NCI-H1436 (cell line): ENCODE measurements around the gene TUBA3D.
"Not testable (repeated sequence)": the region's sequence is repeated elsewhere in the genome, so short reads cannot be mapped to it uniquely, and the experiment has no call there.

Experiments
- DNase-seq: peaks from one replicate; lab custom pipeline; 2025; lab: John Stamatoyannopoulos, UW

TUBA3D gene

DNA sequence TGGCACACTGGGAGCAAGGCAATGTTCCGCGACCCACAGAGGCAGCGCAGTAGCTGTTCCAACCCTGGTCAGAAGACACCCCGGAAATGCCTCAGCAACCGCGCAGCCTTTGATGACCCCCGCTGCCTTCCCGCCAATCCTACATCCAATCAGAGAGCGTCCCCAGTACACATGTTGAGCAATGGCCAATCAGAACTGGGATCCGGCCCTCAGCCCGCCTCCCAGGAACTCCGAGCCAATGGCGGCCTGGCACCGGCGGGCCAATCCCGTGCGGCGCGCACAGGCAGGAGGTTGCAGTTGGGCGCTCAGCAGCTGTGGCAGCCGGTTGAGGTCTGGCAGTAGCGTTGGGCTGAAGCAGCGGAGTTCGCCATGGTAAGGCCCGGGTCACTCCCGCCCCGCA lies at the start of gene TUBA3D:
Gene TUBA3D, plus strand, starts transcription at position 289 of the 400 bp plus-strand sequence. Its CDS starts 81 bp downstream, at position 370.
- no peak for DNase-seq

DNA sequence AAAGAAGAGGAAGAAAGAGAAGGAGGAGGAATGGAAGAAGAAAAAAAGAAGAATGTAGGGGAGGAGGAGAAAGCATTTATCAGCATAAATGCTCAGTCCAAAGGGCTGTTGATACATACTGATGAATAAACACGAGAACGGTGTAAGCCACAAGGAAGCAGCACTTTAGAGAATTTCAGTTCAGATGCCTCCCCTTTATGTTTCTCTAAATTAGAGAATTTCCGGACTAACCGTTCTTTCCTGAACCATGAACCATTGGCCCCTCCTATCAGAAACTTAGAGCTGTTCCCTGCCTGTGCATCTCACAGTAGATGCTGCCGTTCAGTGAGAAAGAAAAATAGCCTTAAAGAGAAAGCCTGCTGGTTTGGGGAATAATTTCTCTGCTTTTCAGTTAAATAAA lies 49.2 kb upstream of the TUBA3D start:
- no peak for DNase-seq

DNA sequence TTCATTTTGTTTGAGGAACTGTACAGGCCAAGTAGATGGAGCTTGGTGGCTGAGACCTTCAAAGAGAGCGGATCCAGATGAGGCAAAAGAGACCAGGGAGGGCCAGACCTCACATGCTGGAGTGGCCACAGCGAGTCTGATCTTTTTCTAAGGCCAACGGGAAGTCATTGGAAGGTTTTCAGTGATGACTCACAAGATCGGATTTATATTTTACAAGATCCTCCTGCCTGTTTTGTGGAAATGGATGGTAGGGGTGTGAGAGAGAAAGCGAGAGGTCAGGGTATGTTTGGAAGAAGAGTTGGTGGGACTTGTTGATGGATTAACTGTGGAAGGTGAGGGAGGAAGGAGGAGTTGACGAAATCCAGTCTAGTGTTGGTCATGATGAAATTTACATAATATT lies 44.6 kb upstream of the TUBA3D start:
- DNase-seq: no peak

DNA sequence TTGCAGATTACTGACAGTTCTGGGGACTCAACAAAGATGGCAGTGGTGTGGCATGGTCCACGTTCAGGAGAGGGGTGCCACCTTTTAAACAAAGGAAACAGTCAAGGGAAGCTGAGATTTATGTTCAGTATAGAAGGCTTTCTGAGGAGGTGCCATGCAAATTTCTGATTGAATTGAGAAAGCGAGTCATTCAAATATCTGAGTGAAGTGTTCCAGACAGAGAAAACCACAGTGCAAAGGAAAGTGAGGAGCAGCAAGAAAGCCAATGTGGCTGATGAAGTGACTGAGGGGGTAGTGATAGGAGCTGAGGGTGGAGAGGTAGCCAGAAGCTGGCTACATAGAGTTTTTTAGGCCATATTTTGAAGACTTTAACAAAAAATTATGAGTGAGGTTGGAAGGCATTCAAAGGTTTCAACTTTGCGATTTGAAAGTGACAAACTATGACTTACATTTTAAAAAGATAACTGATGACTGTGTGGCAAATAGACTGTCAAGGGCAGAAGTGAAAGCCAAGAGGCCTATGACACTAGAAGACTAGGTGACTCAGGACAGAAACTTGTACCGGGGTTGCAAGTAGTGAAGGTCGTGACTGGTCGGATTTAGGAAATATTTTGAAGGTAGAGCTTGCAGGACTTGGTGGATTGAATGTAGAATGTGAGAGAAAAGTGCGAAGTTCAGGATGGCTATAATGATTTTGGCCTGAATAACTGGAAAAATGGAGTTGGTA lies 35.0 kb upstream of the TUBA3D start:
- DNase-seq: not testable (repeated sequence)

DNA sequence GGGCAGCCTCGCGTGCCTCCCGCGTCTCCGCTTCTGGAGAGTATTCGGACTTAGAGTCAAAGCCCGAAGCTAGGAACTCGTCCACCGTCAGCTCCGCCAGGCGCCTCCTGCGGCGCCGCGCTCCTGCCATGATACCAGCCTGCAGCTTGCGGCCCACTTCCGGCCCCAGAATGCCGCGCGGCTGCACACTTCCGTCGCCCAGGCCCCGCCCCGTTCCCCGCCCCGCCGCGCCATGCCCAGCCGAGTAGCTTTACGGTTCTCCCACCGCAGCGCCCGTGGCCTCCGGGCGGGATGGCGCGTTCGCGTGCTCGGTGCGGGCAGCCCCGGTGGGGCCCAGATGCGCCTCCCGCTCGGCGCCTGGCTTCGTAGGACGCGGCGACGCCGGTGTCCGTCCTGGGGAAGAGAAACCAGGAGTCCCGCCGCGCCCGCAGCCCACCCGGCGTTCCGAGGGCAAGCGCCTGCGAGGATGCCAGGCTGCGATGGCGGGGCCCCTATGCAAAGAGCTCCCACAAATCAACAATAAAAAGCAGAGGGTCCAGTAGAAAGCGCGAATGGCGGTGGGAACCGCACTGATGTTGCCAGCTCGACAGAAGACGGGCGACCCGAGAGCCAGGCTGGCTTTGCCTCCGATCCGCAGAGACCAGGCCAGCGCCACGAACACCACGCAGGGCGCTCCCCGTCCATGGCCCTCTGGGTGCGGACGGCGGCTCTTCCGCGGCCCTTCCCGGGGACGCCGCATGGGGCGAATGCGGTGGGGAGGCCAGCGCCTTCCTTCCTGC lies 31.0 kb upstream of the TUBA3D start:
- DNase-seq: not testable (repeated sequence)

DNA sequence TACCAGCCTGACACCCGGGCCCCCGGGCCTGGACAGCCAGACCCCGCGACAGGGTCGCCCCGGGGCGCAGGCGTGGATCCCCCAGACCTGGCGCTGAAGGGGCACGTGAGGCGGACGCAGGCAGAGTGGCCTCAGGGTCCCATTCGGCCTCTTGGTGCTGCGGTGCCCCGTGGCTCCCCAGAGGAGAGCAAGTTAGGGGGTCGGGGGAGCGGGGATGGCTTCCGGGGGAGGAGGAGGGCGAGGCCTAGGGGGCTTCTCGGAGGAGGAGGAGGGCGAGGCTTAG lies 30.5 kb upstream of the TUBA3D start:
- DNase-seq: not testable (repeated sequence)

DNA sequence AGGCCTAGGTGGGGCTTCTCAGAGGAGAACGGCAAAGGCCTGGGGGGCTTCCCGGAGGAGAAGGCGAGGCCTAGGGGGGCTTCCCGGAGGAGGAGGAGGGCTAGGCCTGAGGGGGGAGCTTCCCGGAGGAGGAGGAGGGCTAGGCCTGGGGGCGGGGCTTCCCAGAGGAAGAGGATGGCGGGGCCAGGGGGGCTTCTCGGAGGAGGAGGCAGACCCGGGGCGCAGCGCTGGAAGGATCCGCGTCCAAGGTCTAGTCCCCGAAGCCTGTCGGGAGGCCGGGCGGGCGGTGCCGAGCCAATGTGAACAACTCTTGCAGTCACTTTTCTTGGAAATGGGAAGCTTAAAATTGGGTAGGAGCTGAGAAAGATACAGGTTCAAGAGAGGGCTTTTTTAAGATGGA lies 30.0 kb upstream of the TUBA3D start:
- DNase-seq: no peak

DNA sequence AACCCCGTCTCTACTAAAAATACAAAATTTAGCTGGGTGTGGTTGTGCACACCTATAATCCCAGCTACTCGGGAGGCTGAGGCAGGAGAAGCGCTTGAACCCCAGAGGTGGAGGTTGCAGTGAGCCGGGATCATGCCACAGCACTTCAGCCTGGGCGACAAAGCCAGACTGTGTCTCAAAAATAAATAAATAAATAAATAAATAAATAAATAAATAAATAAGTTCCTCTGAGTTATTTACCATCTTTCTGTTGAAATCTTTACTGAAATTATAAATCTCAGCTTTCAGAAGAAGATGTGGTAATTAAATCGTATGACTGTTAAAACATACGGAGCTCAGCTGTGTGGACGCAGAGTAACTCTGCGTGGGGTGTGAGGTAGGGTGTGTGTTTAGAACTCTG lies 27.9 kb upstream of the TUBA3D start:
- not testable (repeated sequence) for DNase-seq

DNA sequence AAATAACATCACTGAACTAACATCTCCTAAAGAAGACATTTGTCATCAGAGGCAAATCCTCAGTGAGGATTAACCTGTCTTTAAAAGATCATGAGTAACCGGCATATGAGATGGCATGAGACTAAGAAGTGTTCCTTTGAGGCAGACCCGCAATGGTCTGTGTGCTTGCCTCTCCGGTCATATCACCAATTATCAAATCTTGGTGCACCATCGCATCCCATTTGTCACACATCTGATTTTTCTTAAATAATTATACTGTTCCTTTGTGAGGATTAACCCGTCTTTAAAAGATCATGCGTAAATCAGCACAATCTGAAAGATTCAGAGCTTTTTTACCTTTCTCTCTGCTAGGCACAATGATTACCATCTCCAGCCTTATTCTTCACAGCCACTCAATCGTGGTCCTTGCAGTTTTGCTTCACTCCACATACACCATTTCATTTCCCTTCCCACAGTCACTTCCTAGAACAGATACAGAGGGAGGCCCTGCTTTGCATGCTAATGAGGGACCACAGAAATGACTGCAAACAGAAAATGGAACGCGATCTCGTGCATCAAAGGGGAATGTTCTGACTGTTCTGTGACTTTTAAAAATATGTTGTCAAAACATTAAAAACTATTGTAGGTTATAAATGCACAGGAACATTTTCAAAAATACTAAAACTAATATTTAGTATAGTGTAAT lies 24.5 kb upstream of the TUBA3D start:
- DNase-seq: not testable (repeated sequence)

DNA sequence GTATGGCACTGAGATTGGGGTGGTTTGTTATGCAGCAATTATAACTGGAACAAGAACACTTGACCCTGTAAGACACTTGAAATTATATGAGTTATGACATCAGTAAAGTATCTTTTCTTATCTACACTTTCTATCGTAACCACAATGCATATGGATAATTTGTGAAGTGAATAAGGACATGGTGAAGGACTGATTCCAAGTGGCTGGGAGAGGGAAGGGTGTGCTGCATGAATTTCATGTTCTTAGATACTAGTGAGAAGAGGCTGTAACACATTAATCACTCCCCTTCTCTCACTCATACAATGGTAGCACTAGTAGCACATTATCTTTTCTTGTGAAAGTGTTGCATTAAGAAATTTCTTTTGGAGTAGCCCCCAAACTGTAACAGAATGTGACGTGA lies 21.0 kb upstream of the TUBA3D start:
- DNase-seq: not testable (repeated sequence)

DNA sequence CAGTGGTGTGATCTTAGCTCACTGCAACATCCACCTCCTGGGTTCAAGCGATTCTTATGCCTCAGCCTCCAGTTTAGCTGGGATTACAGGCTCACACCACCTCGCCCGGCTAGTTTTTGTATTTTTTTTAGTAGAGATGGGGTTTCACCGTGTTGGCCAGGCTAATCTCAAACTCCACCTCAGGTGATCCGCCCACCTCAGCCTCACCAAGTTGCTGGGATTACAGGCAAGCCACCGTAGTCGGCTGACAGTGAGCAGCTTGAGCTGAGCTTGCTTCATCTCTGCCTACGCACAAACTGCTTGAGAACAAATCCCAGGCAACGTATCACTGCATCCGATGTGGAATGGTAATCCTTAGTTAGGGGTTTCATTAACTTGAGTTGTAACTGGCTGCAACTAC lies 8.2 kb upstream of the TUBA3D start:
- DNase-seq: not testable (repeated sequence)

DNA sequence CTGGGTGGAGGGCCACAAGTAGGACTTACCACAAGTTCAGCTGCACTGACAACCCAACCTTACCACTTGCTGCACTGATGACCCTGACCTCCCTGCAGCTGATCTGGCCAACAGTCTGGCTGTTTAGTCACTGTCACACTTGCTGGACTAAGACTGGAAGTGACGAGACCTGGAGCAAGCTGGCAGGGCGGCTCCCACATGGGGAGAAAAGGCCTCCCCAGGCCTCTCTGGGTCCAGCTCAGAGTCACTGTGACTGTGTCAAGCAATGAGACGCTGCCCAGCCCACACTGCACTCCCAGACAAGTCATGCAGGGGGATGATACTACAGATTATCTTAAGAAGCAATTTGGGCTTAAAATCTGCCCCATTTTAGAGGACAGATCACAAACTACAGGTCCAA lies 5.0 kb upstream of the TUBA3D start:
- DNase-seq: not testable (repeated sequence)

DNA sequence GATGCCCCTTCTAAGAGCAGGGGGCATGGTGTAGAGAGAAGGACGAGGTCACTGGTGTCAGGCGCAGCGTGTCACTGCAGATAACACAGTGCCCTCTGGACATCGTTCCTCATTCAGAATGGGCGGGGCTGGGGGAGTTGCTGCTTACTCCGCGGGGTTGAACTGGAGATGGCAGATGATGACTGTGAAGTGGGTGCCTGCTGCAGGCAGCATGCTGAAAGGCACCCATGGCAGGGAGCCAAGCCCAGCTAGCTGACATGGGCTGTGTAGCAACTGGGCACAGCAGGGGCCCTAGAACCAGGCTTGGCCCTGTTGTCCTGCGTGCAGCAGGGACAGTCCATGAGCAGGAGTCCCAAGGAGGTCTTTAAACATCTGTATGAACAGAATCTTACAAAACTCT lies 4.3 kb upstream of the TUBA3D start:
- DNase-seq: not testable (repeated sequence)

DNA sequence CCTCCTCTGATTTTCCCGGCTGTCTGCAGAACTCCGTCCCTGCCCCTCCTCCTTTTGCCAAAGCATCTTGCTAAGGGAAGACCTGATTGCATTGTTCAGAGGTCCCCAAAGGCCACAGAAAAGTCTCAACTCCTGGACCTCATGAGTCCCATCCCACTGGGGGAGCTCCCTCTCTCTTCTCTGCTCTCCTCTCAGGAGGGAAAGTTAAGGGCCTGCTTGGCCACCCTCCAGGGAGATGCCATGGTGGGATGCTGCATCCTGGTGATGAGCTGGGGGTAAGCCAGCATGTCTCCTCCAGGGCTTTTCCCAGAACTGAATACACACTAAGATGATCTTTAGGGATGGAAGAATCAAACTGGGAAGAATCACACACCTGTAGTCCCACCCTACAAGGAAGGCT lies 2.7 kb upstream of the TUBA3D start:
- DNase-seq: not testable (repeated sequence)

DNA sequence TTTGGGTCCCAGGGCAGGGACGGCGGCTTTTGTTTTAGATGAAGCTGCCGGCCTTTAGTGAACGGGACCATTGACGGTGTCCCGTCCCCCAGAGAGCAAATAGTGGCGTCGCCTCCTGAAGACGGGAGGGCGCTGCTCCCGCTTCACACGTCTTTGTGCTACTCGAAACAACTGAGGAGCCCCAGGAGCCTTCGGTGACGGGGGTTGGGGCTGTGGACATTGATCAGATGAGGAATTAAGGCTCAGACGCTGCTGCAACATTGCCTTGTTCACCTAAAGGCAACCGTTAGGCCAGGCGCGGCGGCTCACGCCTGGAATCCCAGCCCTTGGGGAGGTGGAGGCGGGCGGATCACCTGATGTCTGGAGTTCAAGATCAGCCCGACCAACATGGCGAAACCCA lies 444 bp downstream of the TUBA3D start:
- DNase-seq: not testable (repeated sequence)

DNA sequence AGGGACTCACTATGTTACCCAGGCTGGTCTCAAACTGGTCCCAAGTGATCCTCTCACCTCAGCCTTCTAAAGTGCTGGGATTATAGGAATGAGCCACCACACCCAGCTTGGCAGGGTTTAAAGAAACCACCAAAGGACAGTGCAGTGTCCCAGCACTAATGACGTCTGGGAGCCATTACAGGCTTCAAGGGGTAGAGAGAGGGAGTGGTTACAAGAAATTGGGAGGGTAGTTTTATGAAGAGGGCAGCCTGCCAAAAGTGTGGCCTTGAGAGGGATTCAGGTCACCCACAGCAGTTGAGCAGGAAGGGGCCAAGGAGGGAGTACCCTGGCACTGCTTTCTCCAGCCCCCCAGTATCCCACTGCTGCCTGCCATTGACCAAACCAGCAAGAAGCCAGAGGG lies 1.3 kb downstream of the TUBA3D start:
- not testable (repeated sequence) for DNase-seq

DNA sequence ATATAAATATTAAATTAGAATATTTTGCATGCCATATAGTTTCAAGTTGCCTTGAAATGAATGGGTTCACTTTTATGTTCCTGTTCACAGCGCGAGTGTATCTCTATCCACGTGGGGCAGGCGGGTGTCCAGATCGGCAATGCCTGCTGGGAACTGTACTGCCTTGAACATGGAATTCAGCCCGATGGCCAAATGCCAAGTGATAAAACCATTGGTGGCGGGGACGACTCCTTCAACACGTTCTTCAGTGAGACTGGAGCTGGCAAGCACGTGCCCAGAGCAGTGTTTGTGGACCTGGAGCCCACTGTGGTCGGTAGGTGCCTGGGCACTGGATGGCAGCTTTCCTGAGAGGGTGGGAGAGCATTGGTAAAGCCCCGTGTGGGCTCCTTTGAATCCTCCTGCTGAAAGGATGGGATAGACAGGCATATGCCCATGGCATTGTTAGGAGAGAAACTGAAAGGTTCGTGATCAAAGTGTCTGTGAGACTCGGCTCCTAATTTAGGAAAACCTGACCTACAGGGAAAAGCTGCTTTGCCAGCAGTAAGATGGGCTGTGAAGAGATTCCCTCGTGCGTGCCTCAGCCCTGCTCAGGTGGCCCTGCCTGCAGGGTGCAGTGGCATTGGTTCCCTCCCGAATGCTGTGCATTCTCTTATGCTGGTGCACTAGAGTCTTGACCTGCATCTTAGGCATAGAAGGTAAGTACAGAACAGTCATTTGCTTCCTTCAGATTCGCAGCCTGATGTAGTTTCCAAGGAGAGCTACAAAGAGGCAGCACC lies 2.3 kb downstream of the TUBA3D start:
- DNase-seq: not testable (repeated sequence)

DNA sequence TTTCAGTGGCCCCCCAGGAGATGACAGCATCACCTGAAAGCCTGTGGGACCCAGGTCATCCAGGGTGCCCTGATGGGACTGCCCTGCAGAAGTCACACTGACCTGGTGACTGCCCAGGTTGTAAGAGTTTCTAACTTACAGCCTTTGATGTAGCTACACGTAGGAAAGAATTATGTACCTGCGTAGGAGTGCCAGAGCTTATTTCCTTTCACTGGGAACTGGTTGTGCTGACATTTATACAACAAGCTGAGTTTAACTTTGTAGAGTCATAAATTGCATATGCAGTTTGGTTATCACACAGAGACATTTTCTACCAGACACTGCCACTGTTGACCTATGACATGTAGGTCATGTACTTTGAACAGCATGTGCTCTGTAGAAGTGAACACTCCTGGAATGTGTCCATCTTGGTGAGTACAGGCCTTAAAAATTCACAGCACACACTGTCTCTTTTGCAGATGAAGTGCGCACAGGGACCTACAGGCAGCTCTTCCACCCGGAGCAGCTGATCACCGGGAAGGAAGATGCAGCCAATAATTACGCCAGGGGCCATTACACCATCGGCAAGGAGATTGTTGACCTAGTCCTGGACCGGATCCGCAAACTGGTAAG lies 3.0 kb downstream of the TUBA3D start:
- not testable (repeated sequence) for DNase-seq

DNA sequence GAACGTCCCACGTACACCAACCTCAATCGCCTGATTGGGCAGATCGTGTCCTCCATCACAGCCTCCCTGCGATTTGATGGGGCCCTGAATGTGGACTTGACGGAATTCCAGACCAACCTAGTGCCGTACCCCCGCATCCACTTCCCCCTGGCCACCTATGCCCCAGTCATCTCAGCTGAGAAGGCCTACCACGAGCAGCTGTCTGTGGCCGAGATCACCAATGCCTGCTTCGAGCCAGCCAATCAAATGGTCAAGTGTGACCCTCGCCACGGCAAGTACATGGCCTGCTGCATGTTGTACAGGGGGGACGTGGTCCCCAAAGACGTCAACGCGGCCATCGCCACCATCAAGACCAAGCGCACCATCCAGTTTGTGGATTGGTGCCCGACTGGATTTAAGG lies 4.4 kb downstream of the TUBA3D start:
- DNase-seq: not testable (repeated sequence)

DNA sequence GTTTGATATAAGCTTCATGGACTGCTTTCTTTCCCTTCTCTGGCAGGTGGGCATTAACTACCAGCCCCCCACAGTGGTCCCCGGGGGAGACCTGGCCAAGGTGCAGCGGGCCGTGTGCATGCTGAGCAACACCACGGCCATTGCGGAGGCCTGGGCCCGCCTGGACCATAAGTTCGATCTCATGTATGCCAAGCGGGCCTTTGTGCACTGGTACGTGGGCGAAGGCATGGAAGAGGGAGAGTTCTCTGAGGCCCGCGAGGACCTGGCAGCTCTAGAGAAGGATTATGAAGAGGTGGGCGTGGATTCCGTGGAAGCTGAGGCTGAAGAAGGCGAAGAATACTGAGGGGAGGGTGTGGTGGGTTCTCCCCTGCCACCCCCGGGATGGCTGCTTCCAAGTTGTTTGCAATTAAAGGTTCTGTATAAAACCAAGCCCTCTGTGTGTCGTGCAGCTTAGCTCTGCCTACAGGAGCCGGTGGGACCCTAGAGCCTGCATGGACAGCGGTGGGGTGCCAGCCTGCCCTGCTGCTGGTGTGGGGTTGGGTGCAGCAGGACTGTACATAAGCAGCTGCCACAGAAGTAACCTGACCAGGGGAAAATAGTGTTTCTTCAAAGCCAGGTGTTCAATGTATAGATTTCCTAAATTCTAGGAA lies 6.7 kb downstream of the TUBA3D start:
- DNase-seq: not testable (repeated sequence)
